ENCODE results near the gene ZNF155. TPM values are rescaled to one million over a fixed set of nuclear protein-coding genes. Genes with fewer than 3 reads are reported as not detected.

The ZNF155 gene
- total RNA-seq, 1 donor from 2014 or later: 8.1 TPM

- no peak for DNase-seq (ENCODE audit: extremely low spot score, unreplicated experiment)
- Mint-ChIP-seq H3K36me3 (ENCODE audit: unreplicated experiment) (peaks cover 28% of the 10 kb centered on the region), H3K9me3 (ENCODE audit: unreplicated experiment) (peaks cover 25% of the 10 kb centered on the region), H3K4me1 (ENCODE audit: unreplicated experiment) (peaks cover 18% of the 10 kb centered on the region), H3K27ac (ENCODE audit: unreplicated experiment) (peak overlapping the region; percentile 97), H3K27me3 (ENCODE audit: unreplicated experiment) (no peaks in the 10 kb centered on the region), H3K4me3 (ENCODE audit: unreplicated experiment) (peak overlapping the region; percentile 99)
- no peak for TF ChIP-seq CTCF (IDR thresholded peaks at IDR 0.05)
Measured at GRCh38 chr19:44003461-44004009, 19.5 kb downstream of the ZNF155 start.

DNA sequence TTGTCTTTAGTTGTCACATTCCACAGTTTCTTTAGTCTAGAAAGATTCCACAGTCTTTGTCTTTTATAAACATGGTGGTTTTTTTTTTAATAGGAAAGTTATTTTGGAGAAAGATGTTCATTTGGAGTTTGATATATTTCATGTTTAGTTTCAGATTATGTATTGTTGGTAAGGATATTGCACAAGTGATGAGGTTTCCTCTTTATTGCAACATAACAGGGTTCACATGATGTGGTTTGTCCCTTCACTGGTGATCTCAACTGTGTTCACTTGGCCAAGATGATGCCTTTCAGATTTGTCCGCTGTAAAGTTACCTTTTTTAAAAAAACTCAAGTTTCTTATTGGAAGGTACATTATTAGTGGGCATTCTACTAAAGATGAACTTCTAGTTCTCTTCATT lies 22.0 kb downstream of the ZNF155 start:
- no peaks in the 10 kb centered on the region for H3K27me3 Mint-ChIP-seq (ENCODE audit: unreplicated experiment)
- peaks cover 34% of the 10 kb centered on the region for H3K9me3 Mint-ChIP-seq (ENCODE audit: unreplicated experiment)
- H3K36me3 Mint-ChIP-seq (ENCODE audit: unreplicated experiment): peaks cover 51% of the 10 kb centered on the region
- DNase-seq (ENCODE audit: extremely low spot score, unreplicated experiment): no peak
- no peak for TF ChIP-seq CTCF (IDR thresholded peaks at IDR 0.05)
- no peak overlapping the region for H3K4me3 Mint-ChIP-seq (ENCODE audit: unreplicated experiment)
- no peak overlapping the region for H3K27ac Mint-ChIP-seq (ENCODE audit: unreplicated experiment)
- H3K4me1 Mint-ChIP-seq (ENCODE audit: unreplicated experiment): peaks cover 18% of the 10 kb centered on the region

DNA sequence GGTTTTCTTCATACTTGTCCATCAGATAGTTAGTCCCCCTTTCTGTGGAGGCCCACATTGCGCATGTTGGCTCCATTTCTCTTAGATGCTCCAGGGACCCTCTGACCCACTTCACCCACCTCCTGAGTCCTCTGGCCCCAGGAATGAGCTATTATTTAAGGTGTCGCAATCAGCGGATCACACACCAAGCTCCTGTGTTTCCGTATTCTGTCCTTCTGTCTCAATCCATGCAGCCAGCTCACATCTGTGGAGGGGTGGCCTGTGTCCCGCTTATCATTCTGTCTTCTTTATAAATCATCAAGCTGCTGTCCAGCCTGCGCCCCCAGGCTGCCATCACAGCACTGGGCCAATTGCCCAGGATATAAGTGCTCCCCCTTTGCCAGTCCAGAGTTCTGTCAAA lies 23.5 kb downstream of the ZNF155 start:
- H3K9me3 Mint-ChIP-seq (ENCODE audit: unreplicated experiment): peaks cover 45% of the 10 kb centered on the region
- no peak for TF ChIP-seq CTCF (IDR thresholded peaks at IDR 0.05)
- H3K27me3 Mint-ChIP-seq (ENCODE audit: unreplicated experiment): no peaks in the 10 kb centered on the region
- peaks cover 62% of the 10 kb centered on the region for H3K36me3 Mint-ChIP-seq (ENCODE audit: unreplicated experiment)
- H3K4me1 Mint-ChIP-seq (ENCODE audit: unreplicated experiment): peaks cover 11% of the 10 kb centered on the region
- no peak overlapping the region for H3K4me3 Mint-ChIP-seq (ENCODE audit: unreplicated experiment)
- DNase-seq (ENCODE audit: extremely low spot score, unreplicated experiment): no peak
- H3K27ac Mint-ChIP-seq (ENCODE audit: unreplicated experiment): no peak overlapping the region

DNA sequence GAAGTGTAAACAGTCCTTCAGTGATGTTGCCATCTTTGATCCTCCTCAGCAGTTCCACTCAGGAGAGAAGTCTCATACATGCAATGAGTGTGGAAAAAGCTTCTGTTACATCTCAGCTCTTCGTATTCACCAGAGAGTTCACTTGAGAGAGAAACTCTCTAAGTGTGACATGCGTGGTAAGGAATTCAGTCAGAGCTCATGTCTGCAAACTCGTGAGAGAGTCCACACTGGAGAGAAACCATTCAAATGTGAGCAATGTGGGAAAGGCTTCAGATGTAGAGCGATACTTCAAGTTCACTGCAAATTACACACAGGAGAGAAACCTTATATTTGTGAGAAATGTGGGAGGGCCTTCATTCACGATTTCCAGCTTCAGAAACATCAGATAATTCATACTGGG lies 26.5 kb downstream of the ZNF155 start:
- Mint-ChIP-seq H3K27ac (ENCODE audit: unreplicated experiment) (no peak overlapping the region), H3K9me3 (ENCODE audit: unreplicated experiment) (peaks cover 70% of the 10 kb centered on the region), H3K4me1 (ENCODE audit: unreplicated experiment) (no peaks in the 10 kb centered on the region), H3K27me3 (ENCODE audit: unreplicated experiment) (no peaks in the 10 kb centered on the region), H3K36me3 (ENCODE audit: unreplicated experiment) (peaks cover 69% of the 10 kb centered on the region), H3K4me3 (ENCODE audit: unreplicated experiment) (no peak overlapping the region)
- DNase-seq (ENCODE audit: extremely low spot score, unreplicated experiment): no peak
- TF ChIP-seq CTCF (IDR thresholded peaks at IDR 0.05): no peak

DNA sequence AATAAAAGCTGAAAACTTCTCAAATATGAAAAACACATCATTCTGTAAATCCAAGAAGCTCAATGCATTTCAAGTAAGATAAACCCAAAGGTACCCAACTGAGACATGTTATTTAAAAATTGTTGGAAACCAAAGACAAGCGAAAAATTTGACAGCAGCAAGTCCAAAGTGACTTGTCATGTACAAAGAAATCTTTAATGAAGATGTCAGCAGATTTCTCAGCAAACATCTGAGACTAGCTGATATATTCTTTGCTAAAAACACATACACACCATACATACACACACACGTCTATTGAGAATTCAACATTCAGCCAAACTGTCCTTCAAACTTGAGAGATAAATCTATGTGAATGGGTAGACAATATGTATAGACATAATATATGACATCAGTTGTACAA lies 35.5 kb downstream of the ZNF155 start:
- H3K27me3 Mint-ChIP-seq (ENCODE audit: unreplicated experiment): peaks cover 25% of the 10 kb centered on the region
- no peak for DNase-seq (ENCODE audit: extremely low spot score, unreplicated experiment)
- no peak overlapping the region for H3K4me3 Mint-ChIP-seq (ENCODE audit: unreplicated experiment)
- no peak overlapping the region for H3K27ac Mint-ChIP-seq (ENCODE audit: unreplicated experiment)
- H3K9me3 Mint-ChIP-seq (ENCODE audit: unreplicated experiment): peaks cover 45% of the 10 kb centered on the region
- TF ChIP-seq CTCF (IDR thresholded peaks at IDR 0.05): no peak
- no peaks in the 10 kb centered on the region for H3K36me3 Mint-ChIP-seq (ENCODE audit: unreplicated experiment)
- no peaks in the 10 kb centered on the region for H3K4me1 Mint-ChIP-seq (ENCODE audit: unreplicated experiment)

Data from osteocyte (in vitro differentiated cells).